ENCODE results near the gene VKORC1. TPM values are rescaled to one million over a fixed set of nuclear protein-coding genes. Genes with fewer than 3 reads are reported as not detected.
A peak's percentile ranks its signal among the peaks of the same experiment; 100 is the strongest.

Gene VKORC1
- polyA plus RNA-seq, 2 of the 4 experiments (the other 2 are of a cell fraction) = 94.2 to 101 TPM

DNA sequence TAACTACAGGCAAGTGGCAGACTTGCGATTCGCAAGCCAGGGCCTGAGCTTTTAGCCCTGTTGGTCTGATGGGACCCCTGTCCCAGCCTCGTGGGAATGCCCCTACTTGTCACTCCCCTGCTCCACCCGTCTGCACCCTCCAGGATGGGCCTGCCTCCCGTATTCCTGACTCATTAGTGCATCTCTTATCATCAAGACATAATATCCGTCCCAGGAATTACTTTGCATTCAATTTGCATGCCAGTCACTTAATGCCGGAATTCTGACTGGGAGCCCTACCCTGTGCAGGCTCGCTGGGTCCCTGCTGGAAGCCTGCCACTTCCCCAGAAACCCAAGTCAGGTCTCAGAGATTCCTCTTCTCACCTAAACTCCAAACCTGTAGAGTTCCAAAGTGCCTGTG is 9.2 kb downstream of the VKORC1 start:
- no peak overlapping the region for H3K4me3 ChIP-seq
- no peak for DNase-seq (ENCODE audit: low read depth in 1 of 2, low spot score in 1 of 2)
- 87% methylated on average over 8 of the region's 8 CpGs for WGBS (ENCODE audit: missing lambda C conversion rate)
- H3K4me2 ChIP-seq = no peak overlapping the region
- ATAC-seq = no peak
- ChIA-PET POLR2A (interaction anchor here (1.9 to 2.8 kb wide), 2 partner anchors 12 to 32 kb away, joined by 6 to 10 read pairs; partner anchors contain the start of genes KAT8, ZNF646 and ZNF668), CTCF (interaction anchor here (0.8 to 3.8 kb wide), 8 partner anchors 10 to 132 kb away, joined by 3 to 17 read pairs (median 4); partner anchors contain the start of gene HSD3B7)
- H3K9me3 ChIP-seq = no peaks in the 10 kb centered on the region
- FAIRE-seq = no peak
- H3K27ac ChIP-seq = no peak overlapping the region
- H3K4me1 ChIP-seq = no peaks in the 10 kb centered on the region
- TF ChIP-seq KDM5A (IDR thresholded peaks at IDR 0.05) (no peak), ZFP36 (IDR thresholded peaks at IDR 0.05; ENCODE audit: borderline replicate concordance, partially characterized antibody) (no peak), CEBPB (IDR thresholded peaks at IDR 0.05) (no peak), FOSL2 (IDR thresholded peaks at IDR 0.05) (no peak), FOSL2 (CRISPR knock-in tag; IDR thresholded peaks at IDR 0.05) (no peak), MAZ (IDR thresholded peaks at IDR 0.05; ENCODE audit: borderline replicate concordance, low read depth, low read length) (no peak), POLR2AphosphoS2 (conservative IDR thresholded peaks at IDR 0.05; ENCODE audit: low read length) (no peak), HDAC2 (IDR thresholded peaks at IDR 0.05) (no peak), NR3C1 (IDR thresholded peaks at IDR 0.05) (no peak), RCOR1 (IDR thresholded peaks at IDR 0.05; ENCODE audit: low read depth, low read length) (no peak)
- TF ChIP-seq, protein P1, sequence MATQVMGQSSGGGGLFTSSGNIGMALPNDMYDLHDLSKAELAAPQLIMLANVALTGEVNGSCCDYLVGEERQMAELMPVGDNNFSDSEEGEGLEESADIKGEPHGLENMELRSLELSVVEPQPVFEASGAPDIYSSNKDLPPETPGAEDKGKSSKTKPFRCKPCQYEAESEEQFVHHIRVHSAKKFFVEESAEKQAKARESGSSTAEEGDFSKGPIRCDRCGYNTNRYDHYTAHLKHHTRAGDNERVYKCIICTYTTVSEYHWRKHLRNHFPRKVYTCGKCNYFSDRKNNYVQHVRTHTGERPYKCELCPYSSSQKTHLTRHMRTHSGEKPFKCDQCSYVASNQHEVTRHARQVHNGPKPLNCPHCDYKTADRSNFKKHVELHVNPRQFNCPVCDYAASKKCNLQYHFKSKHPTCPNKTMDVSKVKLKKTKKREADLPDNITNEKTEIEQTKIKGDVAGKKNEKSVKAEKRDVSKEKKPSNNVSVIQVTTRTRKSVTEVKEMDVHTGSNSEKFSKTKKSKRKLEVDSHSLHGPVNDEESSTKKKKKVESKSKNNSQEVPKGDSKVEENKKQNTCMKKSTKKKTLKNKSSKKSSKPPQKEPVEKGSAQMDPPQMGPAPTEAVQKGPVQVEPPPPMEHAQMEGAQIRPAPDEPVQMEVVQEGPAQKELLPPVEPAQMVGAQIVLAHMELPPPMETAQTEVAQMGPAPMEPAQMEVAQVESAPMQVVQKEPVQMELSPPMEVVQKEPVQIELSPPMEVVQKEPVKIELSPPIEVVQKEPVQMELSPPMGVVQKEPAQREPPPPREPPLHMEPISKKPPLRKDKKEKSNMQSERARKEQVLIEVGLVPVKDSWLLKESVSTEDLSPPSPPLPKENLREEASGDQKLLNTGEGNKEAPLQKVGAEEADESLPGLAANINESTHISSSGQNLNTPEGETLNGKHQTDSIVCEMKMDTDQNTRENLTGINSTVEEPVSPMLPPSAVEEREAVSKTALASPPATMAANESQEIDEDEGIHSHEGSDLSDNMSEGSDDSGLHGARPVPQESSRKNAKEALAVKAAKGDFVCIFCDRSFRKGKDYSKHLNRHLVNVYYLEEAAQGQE (IDR thresholded peaks at IDR 0.05) = no peak

DNA sequence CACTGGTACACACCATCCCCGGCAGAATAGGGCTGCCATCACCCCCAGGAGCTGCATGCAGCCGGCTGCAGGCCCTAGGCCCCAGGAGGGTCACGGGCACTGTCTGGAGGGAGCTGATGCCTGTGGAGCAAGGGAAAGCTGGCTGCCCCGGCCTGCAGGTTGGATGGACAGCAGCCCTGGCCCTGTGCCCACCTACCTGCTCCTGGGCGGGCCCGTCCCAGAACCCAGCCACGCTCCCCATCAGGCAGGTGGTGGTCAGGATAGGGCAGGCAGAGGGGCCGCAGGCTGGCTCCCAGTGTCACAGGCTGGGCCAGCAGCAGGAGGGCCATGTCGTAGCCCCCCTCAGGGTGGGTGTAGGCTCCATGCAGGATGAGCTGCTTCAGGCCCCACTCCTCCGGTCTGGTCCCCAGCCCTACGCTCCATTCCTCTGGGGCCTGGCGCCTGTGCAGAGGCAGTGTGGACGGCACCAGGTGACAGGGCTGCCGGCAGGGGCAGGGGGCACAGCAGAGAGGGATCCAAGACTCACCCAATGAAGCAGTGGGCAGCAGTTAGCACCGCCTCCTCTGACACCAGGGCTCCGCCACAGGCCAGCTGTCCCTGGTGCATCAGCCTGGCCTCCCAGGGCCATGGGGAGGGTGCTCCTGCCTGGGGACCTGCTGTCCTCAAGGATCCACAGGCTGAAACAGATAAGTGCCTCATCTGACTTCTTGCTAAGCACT is 9.9 kb downstream of the VKORC1 start:
- no peak for DNase-seq (ENCODE audit: low read depth in 1 of 2, low spot score in 1 of 2)
- no peak for TF ChIP-seq MAFK (IDR thresholded peaks at IDR 0.05; ENCODE audit: partially characterized antibody)
- H3K4me1 ChIP-seq = no peaks in the 10 kb centered on the region
- H3K9me3 ChIP-seq = no peaks in the 10 kb centered on the region
- ChIA-PET POLR2A (interaction anchor here (0.5 to 1.9 kb wide), 3 partner anchors 33 to 272 kb away, joined by 3 to 6 read pairs (median 3); partner anchors contain the start of gene KAT8), CTCF (interaction anchor here (0.8 to 3.8 kb wide), 7 partner anchors 9 to 100 kb away, joined by 3 to 17 read pairs (median 3); partner anchors contain the start of gene HSD3B7)
- no peak for FAIRE-seq
- H3K4me3 ChIP-seq = no peak overlapping the region
- WGBS (ENCODE audit: missing lambda C conversion rate) = 90% methylated on average over 3 of the region's 16 CpGs
- ATAC-seq = peak; percentile 12 to 18; a peak in 3 of 6 replicates
- no peak overlapping the region for H3K4me2 ChIP-seq
- H3K27ac ChIP-seq = no peak overlapping the region

DNA sequence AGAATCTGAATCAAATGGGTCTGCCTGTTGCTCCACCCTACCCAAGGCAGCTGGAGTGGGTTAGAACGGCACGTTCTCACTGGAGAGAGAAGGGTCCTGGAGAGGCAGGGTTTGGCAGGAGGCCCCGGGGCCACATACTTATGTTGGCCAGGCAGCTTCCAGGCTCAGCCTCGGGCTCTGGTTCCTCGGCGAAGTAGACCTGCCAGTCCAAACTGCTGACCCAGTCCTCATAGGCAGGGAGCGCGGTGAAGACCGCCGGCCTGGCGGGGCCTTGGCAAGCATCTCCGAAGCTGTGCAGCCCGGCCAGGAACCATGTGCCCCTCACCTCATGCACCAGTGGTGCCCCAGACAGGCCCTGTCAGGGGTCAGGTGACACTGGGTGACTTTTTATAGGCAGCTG is 10.6 kb downstream of the VKORC1 start:
- no peak for FAIRE-seq
- TF ChIP-seq ZC3H11A (IDR thresholded peaks at IDR 0.05) (no peak), POLR2AphosphoS2 (conservative IDR thresholded peaks at IDR 0.05; ENCODE audit: low read length) (no peak), GATA3 (IDR thresholded peaks at IDR 0.05; ENCODE audit: borderline replicate concordance) (no peak), HDAC2 (IDR thresholded peaks at IDR 0.05) (no peak), ZFP36 (IDR thresholded peaks at IDR 0.05; ENCODE audit: borderline replicate concordance, partially characterized antibody) (no peak), RAD21 (conservative IDR thresholded peaks at IDR 0.05 in 1 of 2, IDR thresholded peaks at IDR 0.05 in 1 of 2) (no peak), EP300 (IDR thresholded peaks at IDR 0.05) (no peak), KDM5A (IDR thresholded peaks at IDR 0.05) (no peak), JUNB (IDR thresholded peaks at IDR 0.05) (no peak), FOXS1 (CRISPR knock-in tag; IDR thresholded peaks at IDR 0.05) (no peak), MAFK (IDR thresholded peaks at IDR 0.05; ENCODE audit: partially characterized antibody) (no peak), ZNF302 (CRISPR knock-in tag; IDR thresholded peaks at IDR 0.05) (no peak), NR3C1 (IDR thresholded peaks at IDR 0.05) (no peak), CHD4 (IDR thresholded peaks at IDR 0.05; ENCODE audit: borderline replicate concordance) (no peak)
- TF ChIP-seq, protein P2, sequence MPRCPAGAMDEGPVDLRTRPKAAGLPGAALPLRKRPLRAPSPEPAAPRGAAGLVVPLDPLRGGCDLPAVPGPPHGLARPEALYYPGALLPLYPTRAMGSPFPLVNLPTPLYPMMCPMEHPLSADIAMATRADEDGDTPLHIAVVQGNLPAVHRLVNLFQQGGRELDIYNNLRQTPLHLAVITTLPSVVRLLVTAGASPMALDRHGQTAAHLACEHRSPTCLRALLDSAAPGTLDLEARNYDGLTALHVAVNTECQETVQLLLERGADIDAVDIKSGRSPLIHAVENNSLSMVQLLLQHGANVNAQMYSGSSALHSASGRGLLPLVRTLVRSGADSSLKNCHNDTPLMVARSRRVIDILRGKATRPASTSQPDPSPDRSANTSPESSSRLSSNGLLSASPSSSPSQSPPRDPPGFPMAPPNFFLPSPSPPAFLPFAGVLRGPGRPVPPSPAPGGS (IDR thresholded peaks at IDR 0.05) = no peak
- TF ChIP-seq, protein P3, sequence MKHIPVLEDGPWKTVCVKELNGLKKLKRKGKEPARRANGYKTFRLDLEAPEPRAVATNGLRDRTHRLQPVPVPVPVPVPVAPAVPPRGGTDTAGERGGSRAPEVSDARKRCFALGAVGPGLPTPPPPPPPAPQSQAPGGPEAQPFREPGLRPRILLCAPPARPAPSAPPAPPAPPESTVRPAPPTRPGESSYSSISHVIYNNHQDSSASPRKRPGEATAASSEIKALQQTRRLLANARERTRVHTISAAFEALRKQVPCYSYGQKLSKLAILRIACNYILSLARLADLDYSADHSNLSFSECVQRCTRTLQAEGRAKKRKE (CRISPR knock-in tag; IDR thresholded peaks at IDR 0.05; ENCODE audit: low read depth) = no peak
- TF ChIP-seq, protein P4, sequence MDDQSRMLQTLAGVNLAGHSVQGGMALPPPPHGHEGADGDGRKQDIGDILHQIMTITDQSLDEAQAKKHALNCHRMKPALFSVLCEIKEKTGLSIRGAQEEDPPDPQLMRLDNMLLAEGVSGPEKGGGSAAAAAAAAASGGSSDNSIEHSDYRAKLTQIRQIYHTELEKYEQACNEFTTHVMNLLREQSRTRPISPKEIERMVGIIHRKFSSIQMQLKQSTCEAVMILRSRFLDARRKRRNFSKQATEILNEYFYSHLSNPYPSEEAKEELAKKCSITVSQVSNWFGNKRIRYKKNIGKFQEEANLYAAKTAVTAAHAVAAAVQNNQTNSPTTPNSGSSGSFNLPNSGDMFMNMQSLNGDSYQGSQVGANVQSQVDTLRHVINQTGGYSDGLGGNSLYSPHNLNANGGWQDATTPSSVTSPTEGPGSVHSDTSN (IDR thresholded peaks at IDR 0.05) = no peak
- POLR2A ChIA-PET = interaction anchor here (0.5 to 1.9 kb wide), 2 partner anchors 33 to 272 kb away, joined by 3 to 6 read pairs; partner anchors contain the start of gene KAT8

More for the DNA sequence above, 10.6 kb downstream of the VKORC1 start:
- Histone ChIP-seq H3K4me1 (no peaks in the 10 kb centered on the region), H3K4me3 (no peak overlapping the region), H3K9me3 (no peaks in the 10 kb centered on the region), H3K27ac (no peak overlapping the region), H3K4me2 (no peak overlapping the region)
- 92% methylated on average over 13 of the region's 13 CpGs for WGBS (ENCODE audit: missing lambda C conversion rate)
- CTCF ChIA-PET = interaction anchor here (0.9 to 3.8 kb wide), 3 partner anchors 12 to 99 kb away, joined by 4 to 17 read pairs (median 5); partner anchors contain the start of gene HSD3B7
- no peak for ATAC-seq
- DNase-seq (ENCODE audit: low read depth in 1 of 2, low spot score in 1 of 2) = no peak
